ENCODE measurements around the gene PHLDB1.

DNA sequence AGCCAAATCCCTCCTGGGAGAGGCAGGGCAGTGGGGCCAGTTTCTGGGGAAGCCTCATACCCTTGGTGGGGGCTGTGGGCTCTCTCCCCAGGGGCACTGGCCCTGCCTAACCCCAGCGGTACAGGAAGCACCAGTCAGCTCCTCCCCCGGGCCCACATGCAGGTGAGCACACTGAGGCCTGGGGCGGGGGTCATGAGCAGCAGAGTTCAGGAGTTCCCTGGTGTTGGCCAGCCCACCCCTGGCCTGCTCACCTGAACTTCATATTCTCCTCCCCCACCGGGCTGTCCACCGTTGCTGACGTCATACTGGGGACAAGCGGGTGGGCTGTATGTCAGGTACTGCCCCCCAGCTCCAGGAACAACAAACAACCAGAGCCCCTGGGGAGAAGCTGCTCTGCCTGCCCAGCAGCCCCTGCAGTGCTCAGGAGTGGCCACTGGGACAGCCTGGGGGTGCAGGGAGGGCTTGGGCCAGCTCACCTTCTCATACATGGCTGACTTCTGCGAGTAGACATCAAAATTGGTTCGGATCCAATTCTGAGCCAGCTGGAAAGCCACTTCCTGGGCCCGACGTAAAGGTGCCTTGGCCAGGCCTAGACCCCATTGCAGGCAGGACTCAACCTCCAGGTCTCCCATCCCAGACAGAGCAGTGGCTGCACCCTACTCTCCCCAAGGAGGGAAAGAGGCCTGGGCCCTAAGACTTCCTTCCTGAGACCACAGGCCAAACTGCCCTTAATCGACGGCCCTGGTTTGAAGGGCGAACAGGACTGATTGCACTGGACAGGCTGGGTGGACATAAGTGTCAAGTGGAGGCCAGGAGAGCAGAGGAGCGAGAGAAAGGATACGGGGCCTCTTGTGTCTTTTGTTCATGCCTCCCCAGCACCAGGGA lies 51.3 kb downstream of the PHLDB1 start:
- no peak for TF ChIP-seq EZH2phosphoT487 (IDR thresholded peaks at IDR 0.05)
- TF ChIP-seq, protein P1, sequence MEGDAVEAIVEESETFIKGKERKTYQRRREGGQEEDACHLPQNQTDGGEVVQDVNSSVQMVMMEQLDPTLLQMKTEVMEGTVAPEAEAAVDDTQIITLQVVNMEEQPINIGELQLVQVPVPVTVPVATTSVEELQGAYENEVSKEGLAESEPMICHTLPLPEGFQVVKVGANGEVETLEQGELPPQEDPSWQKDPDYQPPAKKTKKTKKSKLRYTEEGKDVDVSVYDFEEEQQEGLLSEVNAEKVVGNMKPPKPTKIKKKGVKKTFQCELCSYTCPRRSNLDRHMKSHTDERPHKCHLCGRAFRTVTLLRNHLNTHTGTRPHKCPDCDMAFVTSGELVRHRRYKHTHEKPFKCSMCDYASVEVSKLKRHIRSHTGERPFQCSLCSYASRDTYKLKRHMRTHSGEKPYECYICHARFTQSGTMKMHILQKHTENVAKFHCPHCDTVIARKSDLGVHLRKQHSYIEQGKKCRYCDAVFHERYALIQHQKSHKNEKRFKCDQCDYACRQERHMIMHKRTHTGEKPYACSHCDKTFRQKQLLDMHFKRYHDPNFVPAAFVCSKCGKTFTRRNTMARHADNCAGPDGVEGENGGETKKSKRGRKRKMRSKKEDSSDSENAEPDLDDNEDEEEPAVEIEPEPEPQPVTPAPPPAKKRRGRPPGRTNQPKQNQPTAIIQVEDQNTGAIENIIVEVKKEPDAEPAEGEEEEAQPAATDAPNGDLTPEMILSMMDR (IDR thresholded peaks at IDR 0.05): no peak

Data from neural progenitor cell (in vitro differentiated cells).